ENCODE data around the gene TMEM132D.

DNA sequence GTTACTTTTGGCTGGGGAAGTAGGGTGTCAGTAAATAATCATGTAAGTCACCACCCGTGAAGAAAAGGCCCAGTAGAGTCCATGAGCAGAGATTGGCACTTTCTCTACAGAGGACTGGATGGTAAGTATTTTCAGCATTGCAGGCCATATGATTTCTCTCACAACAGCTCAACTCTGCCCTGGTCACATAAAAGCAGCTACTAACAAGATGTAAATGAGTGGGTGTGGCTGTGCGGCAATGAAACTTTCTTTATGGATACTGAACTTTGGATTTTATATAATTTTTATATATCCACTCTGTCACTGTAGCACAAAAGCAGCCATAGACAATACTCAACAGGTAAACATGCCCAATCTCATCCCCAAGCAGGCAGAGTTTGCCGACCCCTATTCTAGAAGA lies 706.9 kb downstream of the TMEM132D start:
- TF ChIP-seq, protein P1, sequence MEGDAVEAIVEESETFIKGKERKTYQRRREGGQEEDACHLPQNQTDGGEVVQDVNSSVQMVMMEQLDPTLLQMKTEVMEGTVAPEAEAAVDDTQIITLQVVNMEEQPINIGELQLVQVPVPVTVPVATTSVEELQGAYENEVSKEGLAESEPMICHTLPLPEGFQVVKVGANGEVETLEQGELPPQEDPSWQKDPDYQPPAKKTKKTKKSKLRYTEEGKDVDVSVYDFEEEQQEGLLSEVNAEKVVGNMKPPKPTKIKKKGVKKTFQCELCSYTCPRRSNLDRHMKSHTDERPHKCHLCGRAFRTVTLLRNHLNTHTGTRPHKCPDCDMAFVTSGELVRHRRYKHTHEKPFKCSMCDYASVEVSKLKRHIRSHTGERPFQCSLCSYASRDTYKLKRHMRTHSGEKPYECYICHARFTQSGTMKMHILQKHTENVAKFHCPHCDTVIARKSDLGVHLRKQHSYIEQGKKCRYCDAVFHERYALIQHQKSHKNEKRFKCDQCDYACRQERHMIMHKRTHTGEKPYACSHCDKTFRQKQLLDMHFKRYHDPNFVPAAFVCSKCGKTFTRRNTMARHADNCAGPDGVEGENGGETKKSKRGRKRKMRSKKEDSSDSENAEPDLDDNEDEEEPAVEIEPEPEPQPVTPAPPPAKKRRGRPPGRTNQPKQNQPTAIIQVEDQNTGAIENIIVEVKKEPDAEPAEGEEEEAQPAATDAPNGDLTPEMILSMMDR (tag by site-specific recombination; IDR thresholded peaks at IDR 0.05) = no peak
- TF ChIP-seq KLF9 (tag by site-specific recombination; IDR thresholded peaks at IDR 0.05; ENCODE audit: low read depth) = no peak
- no peak for TF ChIP-seq ZNF239 (tag by site-specific recombination; IDR thresholded peaks at IDR 0.05)
- TF ChIP-seq, protein P2, sequence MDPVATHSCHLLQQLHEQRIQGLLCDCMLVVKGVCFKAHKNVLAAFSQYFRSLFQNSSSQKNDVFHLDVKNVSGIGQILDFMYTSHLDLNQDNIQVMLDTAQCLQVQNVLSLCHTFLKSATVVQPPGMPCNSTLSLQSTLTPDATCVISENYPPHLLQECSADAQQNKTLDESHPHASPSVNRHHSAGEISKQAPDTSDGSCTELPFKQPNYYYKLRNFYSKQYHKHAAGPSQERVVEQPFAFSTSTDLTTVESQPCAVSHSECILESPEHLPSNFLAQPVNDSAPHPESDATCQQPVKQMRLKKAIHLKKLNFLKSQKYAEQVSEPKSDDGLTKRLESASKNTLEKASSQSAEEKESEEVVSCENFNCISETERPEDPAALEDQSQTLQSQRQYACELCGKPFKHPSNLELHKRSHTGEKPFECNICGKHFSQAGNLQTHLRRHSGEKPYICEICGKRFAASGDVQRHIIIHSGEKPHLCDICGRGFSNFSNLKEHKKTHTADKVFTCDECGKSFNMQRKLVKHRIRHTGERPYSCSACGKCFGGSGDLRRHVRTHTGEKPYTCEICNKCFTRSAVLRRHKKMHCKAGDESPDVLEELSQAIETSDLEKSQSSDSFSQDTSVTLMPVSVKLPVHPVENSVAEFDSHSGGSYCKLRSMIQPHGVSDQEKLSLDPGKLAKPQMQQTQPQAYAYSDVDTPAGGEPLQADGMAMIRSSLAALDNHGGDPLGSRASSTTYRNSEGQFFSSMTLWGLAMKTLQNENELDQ (tag by site-specific recombination; IDR thresholded peaks at IDR 0.05; ENCODE audit: low read depth) = no peak
- no peak for TF ChIP-seq MYNN (tag by site-specific recombination; IDR thresholded peaks at IDR 0.05; ENCODE audit: borderline replicate concordance)
- TF ChIP-seq, protein P3, sequence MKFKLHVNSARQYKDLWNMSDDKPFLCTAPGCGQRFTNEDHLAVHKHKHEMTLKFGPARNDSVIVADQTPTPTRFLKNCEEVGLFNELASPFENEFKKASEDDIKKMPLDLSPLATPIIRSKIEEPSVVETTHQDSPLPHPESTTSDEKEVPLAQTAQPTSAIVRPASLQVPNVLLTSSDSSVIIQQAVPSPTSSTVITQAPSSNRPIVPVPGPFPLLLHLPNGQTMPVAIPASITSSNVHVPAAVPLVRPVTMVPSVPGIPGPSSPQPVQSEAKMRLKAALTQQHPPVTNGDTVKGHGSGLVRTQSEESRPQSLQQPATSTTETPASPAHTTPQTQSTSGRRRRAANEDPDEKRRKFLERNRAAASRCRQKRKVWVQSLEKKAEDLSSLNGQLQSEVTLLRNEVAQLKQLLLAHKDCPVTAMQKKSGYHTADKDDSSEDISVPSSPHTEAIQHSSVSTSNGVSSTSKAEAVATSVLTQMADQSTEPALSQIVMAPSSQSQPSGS (tag by site-specific recombination; IDR thresholded peaks at IDR 0.05; ENCODE audit: low read depth) = no peak
- TF ChIP-seq ZNF292 (tag by site-specific recombination; IDR thresholded peaks at IDR 0.05; ENCODE audit: borderline replicate concordance, low read depth) = no peak
- TF ChIP-seq, protein P4, sequence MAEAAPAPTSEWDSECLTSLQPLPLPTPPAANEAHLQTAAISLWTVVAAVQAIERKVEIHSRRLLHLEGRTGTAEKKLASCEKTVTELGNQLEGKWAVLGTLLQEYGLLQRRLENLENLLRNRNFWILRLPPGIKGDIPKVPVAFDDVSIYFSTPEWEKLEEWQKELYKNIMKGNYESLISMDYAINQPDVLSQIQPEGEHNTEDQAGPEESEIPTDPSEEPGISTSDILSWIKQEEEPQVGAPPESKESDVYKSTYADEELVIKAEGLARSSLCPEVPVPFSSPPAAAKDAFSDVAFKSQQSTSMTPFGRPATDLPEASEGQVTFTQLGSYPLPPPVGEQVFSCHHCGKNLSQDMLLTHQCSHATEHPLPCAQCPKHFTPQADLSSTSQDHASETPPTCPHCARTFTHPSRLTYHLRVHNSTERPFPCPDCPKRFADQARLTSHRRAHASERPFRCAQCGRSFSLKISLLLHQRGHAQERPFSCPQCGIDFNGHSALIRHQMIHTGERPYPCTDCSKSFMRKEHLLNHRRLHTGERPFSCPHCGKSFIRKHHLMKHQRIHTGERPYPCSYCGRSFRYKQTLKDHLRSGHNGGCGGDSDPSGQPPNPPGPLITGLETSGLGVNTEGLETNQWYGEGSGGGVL (tag by site-specific recombination; IDR thresholded peaks at IDR 0.05) = no peak
- no peak for TF ChIP-seq ZNF391 (tag by site-specific recombination; IDR thresholded peaks at IDR 0.05; ENCODE audit: borderline replicate concordance, low read depth)
- TF ChIP-seq ZNF560 (tag by site-specific recombination; IDR thresholded peaks at IDR 0.05; ENCODE audit: borderline replicate concordance) = no peak
- TF ChIP-seq HOXD13 (CRISPR knock-in tag; IDR thresholded peaks at IDR 0.05; ENCODE audit: borderline replicate concordance) = no peak

Data from HEK293 (cell line).